Mononuclear cell (primary cell): Measurements from ENCODE around the gene ZBED4. TPM values are rescaled to one million over a fixed set of nuclear protein-coding genes. Genes with fewer than 3 reads are reported as not detected.

ENCODE experiments used
- H3K27me3 ChIP-seq: 2 replicates; pipeline ENCODE4 v1.6.0; 2011; ENCODE audit warnings: low read length, control low read depth; ENCODE audit not compliant: insufficient read depth
- H3K4me1 ChIP-seq: 2 replicates; pipeline ENCODE4 v1.5.1; 2011; ENCODE audit warnings: mild to moderate bottlenecking, low read length, control low read depth; ENCODE audit not compliant: insufficient read depth
- H3K4me3 ChIP-seq: 2 replicates; pipeline ENCODE4 v1.5.1; 2011; ENCODE audit warnings: mild to moderate bottlenecking, low read length, moderate library complexity
- H3K9me3 ChIP-seq: 2 replicates; pipeline ENCODE4 v1.5.1; 2011; ENCODE audit warnings: low read depth, mild to moderate bottlenecking, control low read depth, low read length
- total RNA-seq: library from RNA; depleted of rRNA; stranded (reverse); fragments of >200 nt; gene quantifications from one replicate; pipeline ENCODE4 v1.2.3, GENCODE V29; 2012

Gene ZBED4
- total RNA-seq, 1 donor = 20.8 TPM

GRCh38 chr22:49907807-49908206 lies 54.2 kb downstream of the ZBED4 start:
- Histone ChIP-seq H3K4me1 (no peaks in the 10 kb centered on the region), H3K27me3 (no peaks in the 10 kb centered on the region), H3K9me3 (no peaks in the 10 kb centered on the region), H3K4me3 (no peak overlapping the region)

- no peaks in the 10 kb centered on the region for H3K27me3 ChIP-seq
- no peaks in the 10 kb centered on the region for H3K9me3 ChIP-seq
- H3K4me1 ChIP-seq = no peaks in the 10 kb centered on the region
- no peak overlapping the region for H3K4me3 ChIP-seq
Observed at GRCh38 chr22:49909476-49910205, 56.0 kb downstream of the ZBED4 start.

GRCh38 chr22:49910229-49911155 lies 56.8 kb downstream of the ZBED4 start:
- no peak overlapping the region for H3K4me3 ChIP-seq
- no peaks in the 10 kb centered on the region for H3K9me3 ChIP-seq
- no peaks in the 10 kb centered on the region for H3K4me1 ChIP-seq
- H3K27me3 ChIP-seq = no peaks in the 10 kb centered on the region

- H3K27me3 ChIP-seq = no peaks in the 10 kb centered on the region
- H3K4me1 ChIP-seq = peaks cover 1% of the 10 kb centered on the region
- H3K4me3 ChIP-seq = no peak overlapping the region
- H3K9me3 ChIP-seq = no peaks in the 10 kb centered on the region
Observed at GRCh38 chr22:49911881-49912625, 58.4 kb downstream of the ZBED4 start.

GRCh38 chr22:49913026-49913425 lies 59.4 kb downstream of the ZBED4 start:
- Histone ChIP-seq H3K27me3 (no peaks in the 10 kb centered on the region), H3K4me3 (no peak overlapping the region)

GRCh38 chr22:49913446-49913845 lies 59.8 kb downstream of the ZBED4 start:
- H3K9me3 ChIP-seq = no peaks in the 10 kb centered on the region
- H3K27me3 ChIP-seq = no peaks in the 10 kb centered on the region
- peaks cover 11% of the 10 kb centered on the region for H3K4me1 ChIP-seq
- H3K4me3 ChIP-seq = no peak overlapping the region

More at GRCh38 chr22:49913026-49913425, 59.4 kb downstream of the ZBED4 start:
- Histone ChIP-seq H3K4me1 (peaks cover 11% of the 10 kb centered on the region), H3K9me3 (no peaks in the 10 kb centered on the region)

GRCh38 chr22:49914256-49914655 lies 60.6 kb downstream of the ZBED4 start:
- Histone ChIP-seq H3K9me3 (no peaks in the 10 kb centered on the region), H3K4me1 (peaks cover 16% of the 10 kb centered on the region), H3K27me3 (no peaks in the 10 kb centered on the region), H3K4me3 (no peak overlapping the region)

GRCh38 chr22:49915610-49916009 lies 62.0 kb downstream of the ZBED4 start:
- H3K4me1 ChIP-seq = peaks cover 21% of the 10 kb centered on the region
- H3K4me3 ChIP-seq = no peak overlapping the region
- no peaks in the 10 kb centered on the region for H3K27me3 ChIP-seq
- no peaks in the 10 kb centered on the region for H3K9me3 ChIP-seq

GRCh38 chr22:49916831-49917230 lies 63.2 kb downstream of the ZBED4 start:
- H3K9me3 ChIP-seq = no peaks in the 10 kb centered on the region
- H3K4me1 ChIP-seq = peaks cover 21% of the 10 kb centered on the region
- H3K4me3 ChIP-seq = no peak overlapping the region
- H3K27me3 ChIP-seq = no peaks in the 10 kb centered on the region

GRCh38 chr22:49917974-49918910 lies 64.6 kb downstream of the ZBED4 start, which contains the start of the genes ALG12 and CRELD2:
TSS of gene ALG12 (minus strand) at chr22:49918438. CDS start at chr22:49913765, 4,673 bp downstream.
TSS of gene CRELD2 (plus strand) at chr22:49918634. CDS start at chr22:49918770, 136 bp downstream.
- peak within 1 kb of the TSS; percentile 79 for H3K4me3 ChIP-seq
- no peaks in the 10 kb centered on the region for H3K9me3 ChIP-seq
- no peaks in the 10 kb centered on the region for H3K27me3 ChIP-seq
- peaks cover 21% of the 10 kb centered on the region for H3K4me1 ChIP-seq

- no peaks in the 10 kb centered on the region for H3K9me3 ChIP-seq
- H3K4me3 ChIP-seq = peak overlapping the region; percentile 79
- H3K27me3 ChIP-seq = no peaks in the 10 kb centered on the region
- peaks cover 21% of the 10 kb centered on the region for H3K4me1 ChIP-seq
Observed at GRCh38 chr22:49918911-49919881, 65.6 kb downstream of the ZBED4 start.

GRCh38 chr22:49920859-49921258 lies 67.2 kb downstream of the ZBED4 start:
- H3K27me3 ChIP-seq = no peaks in the 10 kb centered on the region
- peaks cover 31% of the 10 kb centered on the region for H3K4me1 ChIP-seq
- H3K9me3 ChIP-seq = no peaks in the 10 kb centered on the region
- H3K4me3 ChIP-seq = no peak overlapping the region
